ENCODE measurements around the gene FXYD1.

The FXYD1 gene

DNA sequence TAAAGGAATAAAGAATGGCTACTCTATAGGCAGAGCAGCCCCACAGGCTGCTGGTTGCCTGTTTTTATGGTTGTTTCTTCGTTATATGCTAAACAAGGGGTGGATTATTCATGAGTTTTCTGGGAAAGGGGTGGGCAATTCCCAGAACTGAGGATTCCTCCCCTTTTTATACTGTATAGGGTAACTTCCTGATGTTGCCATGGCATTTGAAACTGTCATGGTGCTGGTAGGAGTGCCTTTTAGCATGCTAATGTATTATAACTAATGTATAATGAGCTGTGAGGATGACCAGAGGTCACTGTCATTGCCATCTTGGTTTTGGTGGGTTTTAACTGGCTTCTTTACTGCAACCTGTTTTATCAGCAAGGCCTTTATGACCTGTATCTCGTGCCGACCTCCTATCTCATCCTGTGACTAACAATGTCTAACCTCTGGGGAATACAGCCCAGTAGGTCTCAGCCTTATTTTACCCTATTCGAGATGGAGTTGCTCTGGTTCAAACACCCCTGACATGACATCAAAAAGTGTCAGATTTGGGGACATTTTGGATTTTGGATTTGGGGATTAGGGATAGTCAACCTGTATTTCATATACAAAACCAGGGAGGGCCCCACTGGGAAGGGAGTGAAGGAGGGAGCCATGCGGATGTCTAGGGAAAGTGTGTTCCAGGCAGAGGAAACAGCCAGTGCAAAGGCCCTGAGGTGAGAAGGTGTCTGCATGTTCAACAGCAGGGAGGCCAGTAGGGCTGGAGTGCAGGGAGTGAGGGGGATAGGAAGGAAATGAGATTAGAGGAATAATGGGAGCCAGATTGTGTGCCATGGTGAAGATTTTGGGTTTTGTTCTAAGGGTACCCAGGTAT lies 26.8 kb downstream of the FXYD1 start:
- no peak for DNase-seq

DNA sequence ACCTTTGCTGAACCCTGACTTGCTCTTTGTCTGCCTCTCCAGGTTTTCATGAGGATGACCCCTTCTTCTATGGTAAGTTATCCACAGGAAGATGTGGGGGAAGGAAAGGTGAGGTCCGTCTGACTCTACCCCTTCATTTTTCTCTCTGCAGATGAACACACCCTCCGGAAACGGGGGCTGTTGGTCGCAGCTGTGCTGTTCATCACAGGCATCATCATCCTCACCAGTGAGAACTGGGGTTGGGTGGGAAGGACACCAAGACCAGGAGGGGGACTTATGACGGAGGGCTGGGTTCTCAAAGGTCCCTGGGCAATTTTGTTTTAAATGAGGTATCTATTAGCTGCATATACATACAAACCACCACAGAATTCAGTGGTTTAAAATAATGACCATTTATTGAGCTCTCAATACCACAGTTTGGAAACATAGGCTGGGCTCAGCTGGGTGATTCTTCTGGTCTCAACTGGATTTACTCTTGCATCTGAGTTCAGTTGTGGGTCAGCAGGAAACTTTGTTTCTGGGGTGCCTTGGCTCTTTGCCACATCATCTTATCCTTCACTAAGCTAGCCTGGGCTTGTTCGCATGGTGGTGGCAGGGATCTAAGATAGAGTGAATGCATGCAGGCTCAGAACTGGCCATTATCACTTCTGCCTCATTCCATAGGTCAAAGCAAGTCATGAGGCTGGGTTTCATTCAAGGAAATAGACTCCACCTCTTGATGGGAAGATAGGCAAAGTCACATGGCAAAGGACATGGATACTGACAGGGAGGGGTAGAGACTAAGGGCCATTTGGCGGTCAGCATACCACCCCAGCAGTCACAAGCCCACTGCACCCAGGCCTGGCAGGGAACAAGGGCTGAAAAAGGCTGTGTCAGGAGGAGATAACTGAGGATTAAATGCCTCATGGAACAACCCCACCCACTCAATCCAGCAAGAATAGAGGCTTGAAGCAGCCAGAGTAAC lies 27.8 kb downstream of the FXYD1 start:
- DNase-seq: no peak

DNA sequence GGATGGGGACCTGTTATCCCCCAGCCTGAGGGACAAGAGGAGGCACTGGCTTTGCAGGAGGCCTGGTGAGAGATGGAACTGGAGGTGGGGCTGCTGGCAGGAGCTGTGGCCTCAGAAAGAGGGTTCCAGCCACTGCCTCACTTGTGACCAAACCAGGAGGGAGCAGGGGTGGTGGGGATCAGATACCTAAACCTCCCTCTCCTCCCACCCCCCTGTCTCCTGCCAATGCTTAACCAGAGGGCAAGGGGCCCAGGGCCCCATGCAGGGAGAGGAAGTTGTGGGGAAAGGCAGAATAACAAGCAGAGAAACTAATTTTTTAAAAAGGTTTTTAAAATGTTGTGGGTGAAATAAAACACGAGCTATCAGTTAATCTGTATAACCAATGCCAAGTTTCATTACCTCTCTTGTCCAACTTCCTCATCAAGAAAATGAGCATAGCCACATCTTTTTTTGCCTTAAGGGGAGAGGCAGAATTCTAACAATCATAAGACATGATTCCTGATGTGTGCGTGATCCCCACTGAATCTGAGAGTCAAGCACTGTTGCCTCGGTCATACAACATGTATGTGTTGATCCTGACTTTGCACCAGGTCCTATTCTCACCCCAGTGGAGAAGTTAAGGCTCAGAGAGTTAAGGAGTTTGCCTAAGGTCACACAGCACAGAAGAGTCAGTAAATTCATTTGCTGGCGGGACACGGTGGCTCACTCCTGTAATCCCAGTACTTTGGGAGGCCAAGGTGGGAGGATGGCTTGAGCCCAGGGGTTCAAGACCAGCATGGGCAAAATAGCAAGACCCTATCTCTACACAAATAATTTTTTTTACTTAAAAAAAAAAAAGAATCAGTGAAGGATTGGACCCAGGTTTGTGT lies 28.9 kb downstream of the FXYD1 start:
- no peak for DNase-seq

DNA sequence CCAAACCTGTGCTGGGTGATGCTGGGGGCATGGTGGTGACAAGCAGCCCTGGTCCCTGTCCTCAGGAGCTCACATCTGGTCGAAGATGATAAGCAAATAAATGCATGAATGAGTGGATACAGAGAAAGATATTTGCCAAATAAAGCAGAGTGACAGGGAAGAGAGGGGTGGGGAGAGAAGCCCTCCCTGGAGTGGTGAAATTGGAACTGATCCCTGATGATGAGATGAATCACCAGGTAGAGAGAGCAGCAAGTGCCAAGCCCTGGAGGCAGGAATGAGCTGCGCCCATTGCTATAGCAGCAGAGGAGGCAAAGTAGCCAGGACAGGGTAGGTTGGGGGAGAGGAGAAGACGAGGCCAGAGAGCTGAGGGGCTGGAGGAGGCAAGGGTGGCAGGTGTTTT lies 29.6 kb downstream of the FXYD1 start:
- no peak for DNase-seq

DNA sequence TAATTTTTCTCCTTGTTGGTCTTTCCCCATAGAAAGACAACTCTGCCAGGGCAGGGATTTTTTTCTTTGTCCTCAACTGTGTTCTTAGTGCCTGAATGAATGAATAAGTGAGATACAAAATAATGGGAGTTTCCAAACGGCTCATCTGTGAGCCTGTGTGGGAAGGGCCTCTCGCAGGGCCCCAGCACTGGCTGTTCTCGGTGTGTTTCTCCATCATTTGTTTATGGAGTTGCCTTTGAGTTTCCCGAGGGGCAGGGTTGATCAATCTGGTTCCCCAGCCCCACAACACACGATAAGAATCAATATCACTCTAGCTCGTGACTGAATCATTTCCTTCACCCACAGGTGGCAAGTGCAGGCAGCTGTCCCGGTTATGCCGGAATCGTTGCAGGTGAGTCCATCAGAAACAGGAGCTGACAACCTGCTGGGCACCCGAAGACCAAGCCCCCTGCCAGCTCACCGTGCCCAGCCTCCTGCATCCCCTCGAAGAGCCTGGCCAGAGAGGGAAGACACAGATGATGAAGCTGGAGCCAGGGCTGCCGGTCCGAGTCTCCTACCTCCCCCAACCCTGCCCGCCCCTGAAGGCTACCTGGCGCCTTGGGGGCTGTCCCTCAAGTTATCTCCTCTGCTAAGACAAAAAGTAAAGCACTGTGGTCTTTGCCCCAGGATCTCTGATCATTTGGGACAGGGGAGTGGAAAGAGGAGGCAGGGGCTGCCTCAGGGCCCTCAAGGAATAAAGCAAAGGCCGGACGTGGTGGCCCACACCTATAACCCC lies 30.8 kb downstream of the FXYD1 start:
- DNase-seq: no peak

DNA sequence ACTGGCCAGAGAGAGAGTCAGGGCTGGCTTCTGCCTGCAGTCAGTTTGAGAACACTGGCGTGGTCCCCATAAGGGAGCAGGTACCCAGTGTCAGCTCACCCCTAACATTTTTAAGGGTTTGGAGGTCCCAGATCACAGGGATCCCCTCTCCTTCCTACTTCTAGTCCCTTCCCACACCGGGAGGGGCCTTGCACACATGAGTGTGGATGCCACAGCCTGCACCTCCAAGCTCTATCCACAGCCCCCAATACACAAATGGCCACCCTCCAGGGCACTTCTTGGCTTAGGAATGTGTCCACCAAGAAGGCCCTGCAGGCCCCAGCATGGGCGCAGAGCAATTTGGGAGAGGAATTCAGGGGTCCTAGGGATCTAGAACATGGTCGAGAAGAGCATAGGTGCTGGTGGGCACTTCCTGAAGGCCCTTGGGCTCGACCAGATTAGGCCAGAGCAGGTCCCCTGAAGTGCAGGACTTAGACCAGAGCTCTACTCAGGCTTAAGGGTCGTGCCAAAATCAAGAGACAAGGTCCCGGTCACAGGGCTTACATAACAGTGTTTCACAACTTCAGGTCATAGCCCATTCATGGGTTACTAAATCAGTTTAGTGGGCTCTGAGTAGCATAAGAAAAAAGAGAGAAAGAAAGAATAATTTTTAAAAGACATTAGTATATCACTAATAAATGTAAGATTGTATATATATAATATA lies 31.9 kb downstream of the FXYD1 start:
- DNase-seq: no peak

DNA sequence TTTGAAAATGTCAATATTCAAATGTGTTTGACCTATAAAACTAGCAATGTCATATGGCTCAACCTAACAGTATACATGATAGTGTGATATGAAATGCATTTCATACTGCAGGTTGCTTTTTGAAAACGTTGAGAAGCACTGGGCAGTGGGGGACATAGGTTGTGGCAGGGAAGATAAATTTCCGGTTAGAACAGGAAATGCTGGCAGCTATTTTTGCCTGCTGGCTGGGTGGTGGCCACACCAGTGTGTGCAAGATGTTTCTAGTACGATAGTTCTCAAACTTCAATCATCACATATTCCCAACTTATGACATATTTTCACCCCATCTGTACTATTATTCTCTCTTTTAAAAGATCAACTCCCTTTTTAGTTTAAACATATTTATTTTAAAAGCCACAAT lies 33.1 kb downstream of the FXYD1 start:
- no peak for DNase-seq

DNA sequence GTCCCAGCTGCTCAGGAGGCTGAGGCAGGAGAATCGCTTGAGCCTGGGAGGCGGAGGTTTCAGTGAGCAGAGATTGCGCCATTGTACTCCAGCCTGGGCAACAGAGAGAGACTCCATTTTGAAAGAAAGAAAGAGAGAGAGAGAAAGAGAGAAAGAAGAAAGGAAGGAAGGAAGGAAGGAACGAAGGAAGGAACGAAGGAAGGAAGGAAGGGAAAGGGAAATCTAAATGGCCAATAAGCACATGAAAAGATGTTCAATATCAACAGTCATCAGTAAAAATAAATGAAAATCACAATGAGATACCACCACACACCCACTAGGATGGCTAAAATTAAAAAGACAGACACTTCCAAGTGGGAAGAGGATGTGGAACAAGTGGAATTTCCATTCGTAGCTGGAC lies 35.6 kb downstream of the FXYD1 start:
- DNase-seq: no peak

DNA sequence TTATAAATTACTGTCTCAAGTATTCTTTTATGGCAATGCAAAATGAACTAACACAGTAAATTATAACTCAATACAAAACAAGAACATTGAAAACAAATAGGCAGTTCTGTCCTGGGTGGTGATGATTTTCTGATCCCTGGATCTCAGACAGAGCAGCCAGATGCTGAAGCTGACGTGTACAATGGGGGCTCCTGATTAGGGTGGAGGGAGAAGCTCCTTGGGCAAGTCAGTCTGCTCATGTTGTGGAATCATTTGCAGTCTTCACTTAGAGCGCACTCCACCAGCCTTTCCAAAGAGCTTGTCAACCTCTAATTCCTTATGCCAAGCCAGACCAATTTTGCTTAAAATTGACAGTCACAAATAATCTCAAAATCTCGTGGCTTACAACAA lies 37.6 kb downstream of the FXYD1 start:
- no peak for DNase-seq

DNA sequence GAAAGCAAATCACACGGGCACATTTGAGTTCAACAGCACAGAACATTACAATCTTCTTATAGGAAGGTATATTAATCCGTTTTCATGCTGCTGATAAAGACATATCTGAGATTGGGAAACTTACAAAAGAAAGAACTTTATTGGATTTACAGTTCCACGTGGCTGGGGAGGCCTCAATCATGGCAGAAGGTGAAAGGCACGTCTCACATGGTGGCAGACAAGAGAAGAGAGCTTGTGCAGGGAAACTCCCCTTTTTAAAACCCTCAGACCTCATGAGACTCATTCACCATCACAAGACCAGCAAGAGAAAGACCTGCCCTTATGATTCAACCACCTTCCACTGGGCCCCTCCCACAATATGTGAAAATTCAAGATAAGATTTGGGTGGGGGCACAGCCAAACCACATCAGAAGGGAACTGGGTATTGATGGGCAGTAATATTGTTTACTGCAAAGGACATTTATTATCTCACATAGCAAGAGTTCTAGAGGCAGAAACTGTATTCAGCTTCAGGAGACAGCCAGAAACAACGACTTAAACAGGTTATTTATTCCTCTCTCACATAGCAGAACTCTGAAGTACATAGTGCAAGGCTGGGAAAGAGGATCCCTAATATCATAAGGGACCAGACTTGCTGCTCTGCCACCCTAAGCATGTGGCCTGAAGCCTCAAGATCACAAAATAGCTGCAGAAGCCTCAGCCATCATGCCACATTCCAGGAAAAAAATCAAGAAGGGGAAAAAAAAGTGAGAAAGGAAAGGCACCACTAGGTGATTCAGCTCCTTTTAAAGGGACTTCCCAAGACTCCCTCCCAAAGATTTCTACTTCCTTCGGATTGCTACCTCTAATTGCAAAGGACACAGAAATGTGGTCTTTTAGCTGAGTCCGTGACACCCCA lies 39.0 kb downstream of the FXYD1 start:
- no peak for DNase-seq

DNA sequence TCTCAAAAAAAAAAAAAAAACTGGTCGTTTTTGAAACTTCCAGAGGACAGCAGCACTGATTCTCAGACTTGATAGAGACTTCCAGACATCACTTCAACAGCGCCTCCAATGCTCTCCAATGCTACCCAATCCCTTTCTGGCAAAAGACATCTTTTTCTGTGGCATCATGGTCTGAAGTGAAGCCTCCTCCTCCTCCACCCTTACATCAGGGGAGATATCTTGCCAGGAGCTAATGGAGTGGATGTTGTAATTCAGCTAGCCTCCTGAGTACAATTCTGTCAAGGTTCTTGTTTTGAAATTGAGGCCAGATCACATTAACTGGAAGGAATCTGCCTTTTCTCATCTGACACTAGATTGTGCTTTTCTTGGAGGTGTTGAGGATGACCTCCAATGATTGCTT lies 40.1 kb downstream of the FXYD1 start:
- no peak for DNase-seq

DNA sequence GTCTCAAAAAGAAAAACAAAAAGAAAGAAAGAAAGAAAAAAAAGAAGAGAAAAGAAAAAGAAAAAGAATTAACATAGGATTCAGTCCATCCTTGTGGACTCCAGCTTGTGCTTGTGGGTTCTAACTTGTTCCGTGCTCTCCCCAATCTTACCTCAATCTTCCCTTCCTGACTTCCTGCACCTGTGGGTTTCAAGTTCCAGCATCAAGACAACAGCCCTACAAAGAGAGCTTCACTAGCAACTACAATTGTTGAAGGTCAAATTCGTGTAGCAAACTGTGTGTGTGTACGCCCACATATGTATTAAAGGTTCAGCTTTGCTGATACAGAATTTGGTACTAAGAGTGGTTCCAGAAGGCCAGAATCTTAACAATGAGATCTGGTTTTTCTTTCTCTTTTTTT lies 41.2 kb downstream of the FXYD1 start:
- DNase-seq: no peak

DNA sequence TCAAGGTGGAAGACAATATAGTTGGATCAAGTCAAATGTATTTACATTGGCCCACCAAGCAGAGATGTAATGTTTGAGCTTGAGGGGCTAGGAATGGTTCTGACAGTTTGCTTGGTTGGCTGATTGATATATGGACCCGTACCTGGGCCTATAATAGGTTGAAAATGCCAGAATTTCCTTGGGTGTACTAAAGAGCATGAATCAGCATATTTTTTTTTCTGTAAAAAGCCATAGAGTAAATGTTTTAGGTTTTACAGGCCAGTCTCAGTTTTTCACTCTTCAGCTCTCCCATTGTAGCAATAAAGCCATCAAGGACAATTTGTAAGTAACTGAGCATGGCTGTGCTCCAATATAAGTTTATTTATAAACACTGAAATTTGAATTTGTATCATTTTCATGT lies 42.8 kb downstream of the FXYD1 start:
- no peak for DNase-seq

DNA sequence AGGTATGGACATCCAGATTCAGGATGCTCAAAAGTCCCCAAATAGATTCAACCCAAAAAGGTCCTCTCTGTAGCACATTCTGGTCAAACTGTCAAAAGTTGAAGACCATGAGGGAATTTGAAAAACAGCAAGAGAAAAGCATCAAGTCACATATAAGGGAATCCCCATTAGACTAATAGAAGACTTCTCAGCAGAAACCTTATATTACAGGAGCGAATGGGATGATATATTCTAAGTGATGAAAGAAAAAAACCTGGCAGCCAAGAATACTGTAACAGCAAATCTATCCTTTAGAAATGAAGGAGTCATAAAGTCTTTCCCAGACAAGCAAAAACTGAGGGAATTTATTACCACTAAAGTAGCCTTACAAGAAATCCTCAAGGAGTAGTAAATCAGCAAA lies 45.6 kb downstream of the FXYD1 start:
- DNase-seq: no peak

DNA sequence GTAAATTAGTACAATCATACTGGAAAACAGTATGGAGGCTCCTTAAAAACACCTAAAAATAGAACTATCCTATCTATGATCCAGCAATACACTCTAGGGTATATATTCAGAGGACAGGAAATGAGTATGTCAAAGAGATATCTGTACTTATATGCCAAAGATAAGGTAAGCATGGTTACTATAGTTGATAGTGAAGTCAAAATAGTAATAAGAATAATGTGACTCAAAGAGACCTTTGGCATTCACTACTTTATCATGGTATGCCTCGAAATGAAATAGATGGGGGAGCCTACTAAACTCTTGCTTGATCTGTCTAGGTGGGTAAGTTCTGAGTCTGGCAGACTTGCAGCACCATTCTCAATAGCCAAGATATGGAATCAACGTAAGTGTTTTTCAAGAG lies 46.3 kb downstream of the FXYD1 start:
- DNase-seq: no peak
